GM18868 (cell line): ENCODE data around the gene ITGB1BP2.
"Not testable (repeated sequence)": the region's sequence is repeated elsewhere in the genome, so short reads cannot be mapped to it uniquely, and the experiment has no call there.

ENCODE experiments used
- ATAC-seq: cut with Tn5 transposase; IDR thresholded peaks from one replicate; pipeline ENCODE4 v1.9.1; 2021; ENCODE audit warnings: mild to moderate bottlenecking, moderate library complexity; ENCODE audit not compliant: unreplicated experiment

Gene ITGB1BP2

DNA sequence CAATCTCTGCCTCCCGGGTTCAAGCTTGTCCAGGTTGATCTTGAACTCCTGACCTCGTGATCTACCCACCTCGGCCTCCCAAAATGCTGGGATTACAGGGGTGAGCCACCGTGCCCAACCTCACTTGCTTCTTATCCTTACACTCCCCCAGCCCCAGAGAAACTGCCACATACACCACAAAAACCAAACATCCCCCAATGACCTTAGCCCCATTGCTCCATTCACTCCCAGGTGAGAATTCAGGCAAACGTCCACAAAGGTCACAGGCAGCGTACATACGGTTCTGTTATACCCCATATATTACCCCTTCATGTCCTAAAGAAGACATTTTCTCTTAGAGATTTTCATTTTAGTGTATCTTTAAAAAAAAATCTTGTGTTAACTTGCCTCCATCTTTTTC lies 1.1 kb upstream of the ITGB1BP2 start:
- not testable (repeated sequence) for ATAC-seq

- no peak for ATAC-seq
Observed at GRCh38 chrX:71302461-71303213, 1.1 kb downstream of the ITGB1BP2 start.

- ATAC-seq: no peak
Observed at GRCh38 chrX:71304561-71304960, 3.0 kb downstream of the ITGB1BP2 start.

- no peak for ATAC-seq
Observed at GRCh38 chrX:71315917-71316316, 14.4 kb downstream of the ITGB1BP2 start.

DNA sequence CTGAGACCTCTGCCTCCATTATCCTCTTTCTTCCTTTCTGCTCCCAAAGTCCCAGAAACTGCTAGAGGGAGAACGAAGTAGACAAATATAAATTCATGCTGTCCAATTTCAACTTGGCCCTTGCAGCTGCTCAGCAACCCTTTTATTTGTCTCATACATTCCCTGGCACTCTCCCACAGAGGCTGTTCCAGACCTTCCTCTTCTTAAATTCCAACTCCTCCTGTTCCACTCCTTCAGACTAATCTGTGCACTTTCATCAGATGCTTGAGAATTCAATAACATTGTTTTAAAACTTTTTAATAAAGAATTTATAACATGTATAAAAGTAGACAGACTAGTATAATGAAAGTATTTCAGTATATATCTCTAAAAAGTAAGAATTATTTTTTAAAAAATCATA lies 15.4 kb downstream of the ITGB1BP2 start:
- not testable (repeated sequence) for ATAC-seq

DNA sequence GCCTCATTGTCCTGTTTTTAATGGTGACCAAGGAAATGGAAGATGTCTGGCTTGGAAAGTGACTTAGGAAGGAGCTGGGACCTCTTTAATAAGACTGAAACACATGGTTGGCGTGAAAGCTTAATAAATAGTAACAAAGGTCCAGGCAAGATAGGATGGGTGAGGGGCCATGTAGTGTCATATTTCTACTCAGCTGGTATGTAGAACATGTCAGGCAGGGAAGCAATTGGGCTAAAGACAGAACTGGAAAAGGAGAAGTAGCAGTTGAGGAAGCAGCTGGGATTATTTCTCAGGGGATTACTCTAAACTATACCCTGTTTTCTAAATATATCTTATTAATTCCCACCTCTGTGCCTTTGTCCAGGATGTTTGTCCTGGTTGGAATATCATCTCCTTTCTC lies 18.6 kb downstream of the ITGB1BP2 start:
- ATAC-seq: no peak

DNA sequence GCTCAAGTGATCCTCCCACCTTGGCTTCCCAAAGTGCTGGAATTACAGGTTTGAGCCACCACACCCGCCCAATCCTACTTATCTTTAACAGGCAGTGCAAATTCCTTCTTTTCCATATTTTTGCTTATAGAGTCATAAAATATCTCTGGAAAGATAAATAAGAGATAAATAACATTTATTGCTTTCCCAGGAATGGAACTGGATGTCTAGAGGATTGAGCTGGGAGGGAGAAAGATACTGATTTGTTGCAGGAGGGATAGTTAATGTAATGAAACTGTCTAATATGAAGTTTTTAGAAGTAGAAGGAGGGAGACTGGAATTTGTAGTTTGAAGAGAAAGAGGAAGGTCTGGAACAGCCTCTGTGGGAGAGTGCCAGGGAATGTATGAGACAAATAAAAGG lies 20.2 kb downstream of the ITGB1BP2 start:
- no peak for ATAC-seq

GRCh38 chrX:71324452-71324851 lies 22.9 kb downstream of the ITGB1BP2 start:
- not testable (repeated sequence) for ATAC-seq

GRCh38 chrX:71326394-71326793 lies 24.8 kb downstream of the ITGB1BP2 start:
- no peak for ATAC-seq

GRCh38 chrX:71349151-71349665 lies 47.7 kb downstream of the ITGB1BP2 start:
- not testable (repeated sequence) for ATAC-seq

DNA sequence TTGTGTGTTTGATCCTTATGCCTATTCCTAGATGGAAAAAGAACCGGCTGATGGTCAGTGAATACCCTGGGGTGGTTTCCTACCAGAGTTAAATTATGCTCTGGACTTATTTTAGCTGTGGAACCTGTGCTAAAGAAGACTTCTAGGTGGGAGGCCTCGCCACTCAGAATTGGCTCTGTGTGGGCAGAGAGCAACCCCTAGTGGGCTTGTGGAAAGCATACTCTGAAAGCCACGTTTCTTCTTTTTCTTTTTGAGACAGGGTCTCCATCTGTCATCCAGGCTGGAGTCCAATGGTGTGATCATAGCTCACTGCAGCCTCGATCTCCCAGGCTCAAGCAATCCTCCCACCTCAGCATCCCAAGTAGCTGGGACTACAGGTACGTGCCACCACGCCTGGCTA lies 48.3 kb downstream of the ITGB1BP2 start:
- ATAC-seq: not testable (repeated sequence)

- ATAC-seq: not testable (repeated sequence)
Observed at GRCh38 chrX:71352439-71352838, 50.9 kb downstream of the ITGB1BP2 start.
